Adrenal gland (tissue), 12 donors: ENCODE measurements around the gene NIPBL. TPM values are rescaled to one million over a fixed set of nuclear protein-coding genes. Genes with fewer than 3 reads are reported as not detected.
"Not testable (repeated sequence)": the region's sequence is repeated elsewhere in the genome, so short reads cannot be mapped to it uniquely, and the experiment has no call there.

Experiments used
- DNase-seq, 7 donors: peaks; one replicate each; pipeline ENCODE4 v3.0.0-alpha.2; 2019 to 2020
- H3K27ac ChIP-seq, 5 donors: fragments of 200-600 bp; sonication (generic) in 4 of 5; 1 replicate in 3 of 5; 2 replicates in 2 of 5; pipeline versions ENCODE4 v1.5.1 to v1.8.0; 2016 to 2020; ENCODE audit warnings: mild to moderate bottlenecking in 1 of 5
- H3K27me3 ChIP-seq: fragments of 200-600 bp; 2 replicates; pipeline ENCODE4 v1.8.0; 2021
- H3K36me3 ChIP-seq, 2 donors: fragments of 200-600 bp; replicated peaks in 1 of 2; 1 replicate in 1 of 2; 2 replicates in 1 of 2; pipeline versions ENCODE4 v1.5.1 to v1.8.0; 2018 to 2022
- H3K4me1 ChIP-seq, 2 donors: fragments of 200-600 bp; replicated peaks in 1 of 2; 1 replicate in 1 of 2; 2 replicates in 1 of 2; pipeline versions ENCODE4 v1.5.1 to v1.8.0; 2018 to 2021
- H3K4me3 ChIP-seq, 4 donors: fragments of 200-600 bp; sonication (generic) in 3 of 4; one replicate each; pipeline ENCODE4 v1.5.1; 2016 to 2018
- H3K9me3 ChIP-seq, 3 donors: fragments of 200-600 bp; sonication (generic) in 1 of 3; replicated peaks in 1 of 3; 1 replicate in 2 of 3; 2 replicates in 1 of 3; pipeline versions ENCODE4 v1.5.1 to v1.8.0; 2016 to 2021
- POLR2A ChIP-seq, 2 donors: fragments of 450-650 bp; IDR thresholded peaks; one replicate each; pipeline ENCODE4 v1.6.1; 2017; ENCODE audit warnings: antibody characterized with exemption in 2 of 2, mild to moderate bottlenecking in 2 of 2, moderate library complexity in 1 of 2
- WGBS, 4 donors: extraction: QIAGEN DNeasy Blood & Tissue Kit in 2 of 4; methylation state at CpG; one replicate each; pipeline versions ENCODE4 v1.1.5 to v1.1.7; 2013 to 2017; 5-methylcytosine and 5-hydroxymethylcytosine counted together
- intact Hi-C, 2 donors: fragments of 100-400 bp; cut with DNase I; formaldehyde crosslinking; loops; one replicate each; pipeline versions ENCODE4 v1.14.1 to v1.15.0; 2022 to 2023
- polyA plus RNA-seq, 3 donors: library from polyadenylated mRNA; stranded (reverse); fragments of 200-250 nt in 2 of 3; fragments of 350-450 nt in 1 of 3; fragmentation: Illumina TruSeq in 1 of 3; extraction: RNeasy Lipid Tissue Mini Kit (QIAGEN cat#74804) in 1 of 3; gene quantifications; one replicate each; pipeline ENCODE4 v1.2.3, GENCODE V29; 2013 to 2014
- total RNA-seq, 9 donors: library from RNA; depleted of rRNA in 4 of 9; stranded (reverse); fragments of >200 nt in 4 of 9; fragments of 120-200 nt in 1 of 9; fragmentation: NEBNext Ultra II Directional in 1 of 9; extraction: Animal tissue kit (Norgen Biotek cat#: 25700) in 1 of 9; gene quantifications; one replicate each; pipeline versions ENCODE4 v1.1.0 to v1.2.4, GENCODE V29; 2013 to 2023
- TF ChIP-seq, protein P1 (sequence below), 6 experiments: fragments of 450-650 bp in 4 of 6; fragments of 200-600 bp in 2 of 6; sonication (generic) in 1 of 6; IDR thresholded peaks; 1 replicate in 5 of 6; 2 replicates in 1 of 6; pipeline versions ENCODE4 v1.5.1 to v1.8.0; 2016 to 2021; ENCODE audit warnings: antibody characterized with exemption in 6 of 6, mild to moderate bottlenecking in 2 of 6, moderate library complexity in 1 of 6
- donor health status: healthy with polysubstance abuse.
- donor health status: Bipolar disorder and iron deficiency.
- donor health status: DM: yes; HTN: yes; CAD: no.
- donor health status: DM: no; HTN: no; CAD: no.
- donor health status: DM: no; HTN: no; CAD: no.
- donor health status: DM: yes; HTN: yes; CAD: no.

NIPBL gene
- total and polyA plus RNA-seq, 12 donors = 15.7 to 54.5 (median 41.9) TPM

GRCh38 chr5:36839489-36840476 lies 36.8 kb upstream of the NIPBL start:
- WGBS, 4 donors = 74 to 81% (median 75%) methylated on average over 5 of the region's 5 CpGs
- DNase-seq = no peak
- no peak overlapping the region for H3K27ac ChIP-seq
- H3K4me3 ChIP-seq = no peak overlapping the region
- TF ChIP-seq, protein P1, sequence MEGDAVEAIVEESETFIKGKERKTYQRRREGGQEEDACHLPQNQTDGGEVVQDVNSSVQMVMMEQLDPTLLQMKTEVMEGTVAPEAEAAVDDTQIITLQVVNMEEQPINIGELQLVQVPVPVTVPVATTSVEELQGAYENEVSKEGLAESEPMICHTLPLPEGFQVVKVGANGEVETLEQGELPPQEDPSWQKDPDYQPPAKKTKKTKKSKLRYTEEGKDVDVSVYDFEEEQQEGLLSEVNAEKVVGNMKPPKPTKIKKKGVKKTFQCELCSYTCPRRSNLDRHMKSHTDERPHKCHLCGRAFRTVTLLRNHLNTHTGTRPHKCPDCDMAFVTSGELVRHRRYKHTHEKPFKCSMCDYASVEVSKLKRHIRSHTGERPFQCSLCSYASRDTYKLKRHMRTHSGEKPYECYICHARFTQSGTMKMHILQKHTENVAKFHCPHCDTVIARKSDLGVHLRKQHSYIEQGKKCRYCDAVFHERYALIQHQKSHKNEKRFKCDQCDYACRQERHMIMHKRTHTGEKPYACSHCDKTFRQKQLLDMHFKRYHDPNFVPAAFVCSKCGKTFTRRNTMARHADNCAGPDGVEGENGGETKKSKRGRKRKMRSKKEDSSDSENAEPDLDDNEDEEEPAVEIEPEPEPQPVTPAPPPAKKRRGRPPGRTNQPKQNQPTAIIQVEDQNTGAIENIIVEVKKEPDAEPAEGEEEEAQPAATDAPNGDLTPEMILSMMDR (IDR thresholded peaks at IDR 0.05) = no peak
- no peak for TF ChIP-seq POLR2A (IDR thresholded peaks at IDR 0.05)
- no peaks in the 10 kb centered on the region for H3K27me3 ChIP-seq
- H3K9me3 ChIP-seq = no peaks in the 10 kb centered on the region
- no peaks in the 10 kb centered on the region for H3K4me1 ChIP-seq
- intact Hi-C loops = no loop called here
- H3K36me3 ChIP-seq = no peaks in the 10 kb centered on the region

GRCh38 chr5:36841677-36842076 lies 34.9 kb upstream of the NIPBL start:
- Histone ChIP-seq H3K9me3 (no peaks in the 10 kb centered on the region), H3K4me3 (no peak overlapping the region), H3K4me1 (no peaks in the 10 kb centered on the region), H3K27me3 (no peaks in the 10 kb centered on the region), H3K27ac (no peak overlapping the region), H3K36me3 (no peaks in the 10 kb centered on the region)
- intact Hi-C loops = no loop called here
- TF ChIP-seq POLR2A (IDR thresholded peaks at IDR 0.05) = no peak
- TF ChIP-seq, protein P1 (IDR thresholded peaks at IDR 0.05) = no peak
- 40 to 56% (median 45%) methylated on average over 1 of the region's 1 CpG for WGBS, 4 donors
- DNase-seq = no peak

DNA sequence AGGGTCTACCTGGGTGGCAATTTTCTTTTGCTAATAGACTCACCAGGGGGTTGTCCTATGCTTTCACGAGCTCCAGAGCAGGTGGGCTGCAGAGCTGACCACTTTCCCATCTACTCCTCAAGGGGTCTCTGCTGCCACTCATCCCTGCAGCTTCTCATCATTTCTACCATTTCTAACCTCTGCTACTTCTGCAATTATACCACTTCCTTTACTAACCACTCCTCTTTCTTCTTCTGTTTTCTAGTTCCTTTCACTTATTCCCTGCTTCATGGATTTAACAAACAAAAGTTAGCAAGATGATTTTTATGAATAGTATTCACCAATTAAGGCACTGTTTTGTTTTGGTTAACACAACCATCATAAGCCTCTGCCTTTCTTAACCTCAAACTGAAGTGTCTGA lies 34.5 kb upstream of the NIPBL start:
- Histone ChIP-seq H3K9me3 (no peaks in the 10 kb centered on the region), H3K36me3 (no peaks in the 10 kb centered on the region), H3K27ac (no peak overlapping the region), H3K27me3 (no peaks in the 10 kb centered on the region), H3K4me3 (no peak overlapping the region), H3K4me1 (no peaks in the 10 kb centered on the region)
- 18 to 38% (median 30%) methylated on average over 1 of the region's 1 CpG for WGBS, 4 donors
- no peak for DNase-seq
- intact Hi-C loops = no loop called here
- TF ChIP-seq, protein P1 (IDR thresholded peaks at IDR 0.05) = no peak
- no peak for TF ChIP-seq POLR2A (IDR thresholded peaks at IDR 0.05)

- TF ChIP-seq, protein P1 (IDR thresholded peaks at IDR 0.05) = no peak
- TF ChIP-seq POLR2A (IDR thresholded peaks at IDR 0.05) = no peak
Observed at GRCh38 chr5:36844305-36844704, 32.3 kb upstream of the NIPBL start.

GRCh38 chr5:36848545-36848944 lies 28.0 kb upstream of the NIPBL start:
- H3K4me3 ChIP-seq, DNase-seq, intact Hi-C loops, H3K27ac ChIP-seq, H3K9me3 ChIP-seq, H3K27me3 ChIP-seq, H3K4me1 ChIP-seq, H3K36me3 ChIP-seq: not testable (repeated sequence)
- WGBS, 4 donors = 84 to 91% (median 87%) methylated on average over 3 of the region's 3 CpGs

More at GRCh38 chr5:36844305-36844704, 32.3 kb upstream of the NIPBL start:
- 68 to 69% (median 68%) methylated on average over 5 of the region's 5 CpGs for WGBS, 4 donors
- DNase-seq = no peak
- intact Hi-C loops = no loop called here
- no peaks in the 10 kb centered on the region for H3K4me1 ChIP-seq
- no peaks in the 10 kb centered on the region for H3K9me3 ChIP-seq
- H3K27me3 ChIP-seq = no peaks in the 10 kb centered on the region
- no peak overlapping the region for H3K4me3 ChIP-seq
- H3K36me3 ChIP-seq = no peaks in the 10 kb centered on the region
- H3K27ac ChIP-seq = no peak overlapping the region

- intact Hi-C loops = not testable (repeated sequence)
- WGBS, 4 donors = 90 to 96% (median 92%) methylated on average over 6 of the region's 6 CpGs
Observed at GRCh38 chr5:36852903-36853302, 23.7 kb upstream of the NIPBL start.

More at GRCh38 chr5:36852903-36853302, 23.7 kb upstream of the NIPBL start:
- not testable (repeated sequence) for H3K4me1 ChIP-seq, H3K27me3 ChIP-seq, H3K27ac ChIP-seq, H3K9me3 ChIP-seq, DNase-seq, H3K36me3 ChIP-seq, H3K4me3 ChIP-seq
